LNCaP clone FGC (cell line): ENCODE data around the gene BCAS3.

Experiments used
- DNase-seq: peaks from one replicate; pipeline ENCODE4 v3.0.0-alpha.2; 2011; ENCODE audit warnings: low read depth
- H3K4me3 ChIP-seq: 2 replicates; pipeline ENCODE4 v1.5.1; 2011; ENCODE audit warnings: mild to moderate bottlenecking, low read depth, low read length, control low read depth
- CTCF ChIP-seq: IDR thresholded peaks from 2 replicates; pipeline ENCODE4 v1.5.1; 2012; ENCODE audit warnings: mild to moderate bottlenecking; ENCODE audit not compliant: control insufficient read depth, insufficient read depth; ENCODE audit errors: extremely low read depth

The BCAS3 gene

GRCh38 chr17:60740584-60740983, 62.9 kb downstream of the BCAS3 start:
- no peak for TF ChIP-seq CTCF
- H3K4me3 ChIP-seq = no peak overlapping the region
- DNase-seq = no peak

- no peak for TF ChIP-seq CTCF
- DNase-seq = no peak
- H3K4me3 ChIP-seq = no peak overlapping the region
Observed at GRCh38 chr17:60741031-60741430, 63.4 kb downstream of the BCAS3 start.

GRCh38 chr17:60743282-60743681, 65.6 kb downstream of the BCAS3 start:
- no peak for DNase-seq
- TF ChIP-seq CTCF = no peak
- no peak overlapping the region for H3K4me3 ChIP-seq

- no peak for DNase-seq
- no peak for TF ChIP-seq CTCF
- H3K4me3 ChIP-seq = no peak overlapping the region
Observed at GRCh38 chr17:60743799-60744198, 66.1 kb downstream of the BCAS3 start.

- H3K4me3 ChIP-seq = no peak overlapping the region
- no peak for DNase-seq
- no peak for TF ChIP-seq CTCF
Observed at GRCh38 chr17:60744355-60744966, 66.8 kb downstream of the BCAS3 start.

GRCh38 chr17:60745544-60745943, 67.9 kb downstream of the BCAS3 start:
- TF ChIP-seq CTCF = peak; percentile 48
- no peak overlapping the region for H3K4me3 ChIP-seq
- no peak for DNase-seq
